ENCODE data around the gene PDIA3. TPM values are rescaled to one million over a fixed set of nuclear protein-coding genes. Genes with fewer than 3 reads are reported as not detected.

PDIA3 gene
- total RNA-seq, 1 experiment from 2014 or later: 538 TPM

Small RNA genes within 50 kb of the gene (microRNA-seq; reads per million reads assigned to microRNA genes)
- gene MIR1282 (ENCODE audit: unreplicated experiment): not detected

Other genes starting within 250 kb of the PDIA3 start
- gene MAP1A, start 228.8 kb upstream of the PDIA3 start, total RNA-seq (2021; ENCODE audit: unreplicated experiment): 1.6 TPM
- 56.6 TPM for gene PPIP5K1, start 156.2 kb upstream of the PDIA3 start, total RNA-seq (2021; ENCODE audit: unreplicated experiment)
- 2.4 TPM for gene CKMT1B, start 152.4 kb upstream of the PDIA3 start, total RNA-seq (2021; ENCODE audit: unreplicated experiment)
- not detected for gene STRC, start 127.6 kb upstream of the PDIA3 start, total RNA-seq (2021; ENCODE audit: unreplicated experiment)
- 3.5 TPM for gene CATSPER2, start 97.6 kb upstream of the PDIA3 start, total RNA-seq (2021; ENCODE audit: unreplicated experiment)
- 4.6 TPM for gene CKMT1A, start 52.6 kb upstream of the PDIA3 start, total RNA-seq (2021; ENCODE audit: unreplicated experiment)
- gene ELL3, start 30.5 kb downstream of the PDIA3 start, total RNA-seq (2021; ENCODE audit: unreplicated experiment): 6.8 TPM
- gene SERF2, start 45.9 kb downstream of the PDIA3 start, total RNA-seq (2021; ENCODE audit: unreplicated experiment): 1,303 TPM
- gene SERINC4, start 53.8 kb downstream of the PDIA3 start, total RNA-seq (2021; ENCODE audit: unreplicated experiment): not detected
- 24.8 TPM for gene HYPK, start 54.2 kb downstream of the PDIA3 start, total RNA-seq (2021; ENCODE audit: unreplicated experiment)
- gene MFAP1, start 78.3 kb downstream of the PDIA3 start, total RNA-seq (2021; ENCODE audit: unreplicated experiment): 29.7 TPM
- 40.0 TPM for gene WDR76, start 80.6 kb downstream of the PDIA3 start, total RNA-seq (2021; ENCODE audit: unreplicated experiment)

Data from Panc1 (cell line).